ENCODE measurements around the gene USP25. TPM values are rescaled to one million over a fixed set of nuclear protein-coding genes. Genes with fewer than 3 reads are reported as not detected.

USP25 gene
- polyA plus RNA-seq, 3 donors, result 54.3 to 63.7 (median 63.2) TPM

DNA sequence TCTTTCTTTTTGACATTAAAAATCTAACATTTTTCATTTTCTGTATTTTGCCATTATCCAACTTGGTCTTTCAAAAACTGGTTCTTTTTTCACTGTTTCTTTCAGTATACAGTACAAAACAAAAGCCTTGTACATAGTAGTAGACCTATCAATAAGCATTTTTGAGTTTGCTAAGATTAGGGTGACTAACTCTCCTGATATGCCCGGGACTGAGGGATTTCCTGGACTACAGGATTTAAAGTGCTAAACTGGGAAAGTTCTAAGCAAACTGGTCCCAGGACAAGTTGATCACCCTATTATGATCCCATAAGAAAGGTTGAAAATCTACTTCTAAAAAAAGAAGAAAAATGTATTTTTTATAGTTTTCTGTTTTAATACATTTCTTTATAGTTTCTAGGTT lies 120.9 kb downstream of the USP25 start:
- DNase-seq (ENCODE audit: low read depth in 3 of 3, low spot score in 2 of 3), result no peak

GRCh38 chr21:15852146-15852545 lies 122.4 kb downstream of the USP25 start:
- DNase-seq (ENCODE audit: low read depth in 3 of 3, low spot score in 2 of 3), result no peak

GRCh38 chr21:15853126-15853525 lies 123.3 kb downstream of the USP25 start:
- no peak for DNase-seq (ENCODE audit: low read depth in 3 of 3, low spot score in 2 of 3)

DNA sequence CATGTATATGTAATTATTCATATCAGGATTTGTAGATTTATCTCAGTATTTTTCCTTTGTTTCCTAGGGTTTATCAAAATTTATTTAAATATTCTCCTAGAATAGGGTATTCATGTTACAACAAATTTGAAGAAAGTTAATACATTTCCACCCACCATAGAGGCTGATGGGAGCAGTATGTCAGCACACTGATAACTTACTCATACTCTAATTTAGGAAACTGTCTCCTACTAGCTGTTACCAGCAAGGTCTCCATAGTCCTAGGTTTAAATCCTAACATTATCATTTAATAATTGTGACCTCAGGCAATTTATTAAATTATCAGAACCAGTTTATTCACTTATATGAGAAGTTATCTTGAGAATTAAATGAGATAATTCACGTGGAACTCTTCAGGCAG lies 127.0 kb downstream of the USP25 start:
- DNase-seq (ENCODE audit: low read depth in 3 of 3, low spot score in 2 of 3), result no peak

GRCh38 chr21:15857740-15858139 lies 128.0 kb downstream of the USP25 start:
- no peak for DNase-seq (ENCODE audit: low read depth in 3 of 3, low spot score in 2 of 3)

- no peak for DNase-seq (ENCODE audit: low read depth in 3 of 3, low spot score in 2 of 3)
Measured at GRCh38 chr21:15860541-15860940, 130.8 kb downstream of the USP25 start.

DNA sequence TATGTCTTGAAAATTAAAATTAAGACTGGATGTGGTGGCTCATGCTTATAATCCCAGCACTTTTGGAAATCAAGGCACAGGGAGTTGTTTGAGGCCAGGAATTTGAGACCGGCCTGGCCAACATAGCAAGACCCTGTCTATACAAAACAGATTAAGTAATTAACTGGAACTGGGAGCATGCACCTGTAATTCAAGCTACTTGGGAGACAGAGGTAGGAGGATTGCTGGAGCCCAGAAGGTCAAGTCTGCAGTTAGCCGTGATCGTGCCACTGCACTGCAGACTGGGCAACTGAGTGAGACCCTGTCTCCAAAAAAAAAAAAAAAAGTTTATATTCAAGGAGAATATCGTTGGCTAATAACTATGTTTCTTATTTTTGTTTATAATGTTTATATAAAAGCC lies 139.2 kb downstream of the USP25 start:
- no peak for DNase-seq (ENCODE audit: low read depth in 3 of 3, low spot score in 2 of 3)

- DNase-seq (ENCODE audit: low read depth in 3 of 3, low spot score in 2 of 3), result no peak
Measured at GRCh38 chr21:15870819-15871218, 141.0 kb downstream of the USP25 start.

DNA sequence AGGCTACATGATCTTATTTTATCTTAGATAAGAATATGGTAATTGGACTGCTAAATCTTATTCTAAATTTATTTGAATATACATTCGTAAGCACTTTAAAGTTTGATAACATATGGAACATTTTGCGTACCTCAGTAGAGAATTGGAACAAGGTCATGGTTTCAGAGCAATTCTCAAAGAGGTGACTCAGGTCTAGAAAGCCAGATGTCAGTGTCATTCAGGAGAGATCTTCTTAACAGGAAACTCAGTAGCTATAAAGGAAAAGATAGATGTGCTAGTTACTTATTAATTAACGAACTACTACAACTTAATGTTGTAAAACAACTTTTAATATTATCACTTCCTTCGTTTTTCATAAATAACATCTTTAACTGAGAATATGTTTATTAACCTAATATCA lies 142.5 kb downstream of the USP25 start:
- no peak for DNase-seq (ENCODE audit: low read depth in 3 of 3, low spot score in 2 of 3)

- DNase-seq (ENCODE audit: low read depth in 3 of 3, low spot score in 2 of 3), result no peak
Measured at GRCh38 chr21:15874615-15875014, 144.8 kb downstream of the USP25 start.

- DNase-seq (ENCODE audit: low read depth in 3 of 3, low spot score in 2 of 3), result no peak
Measured at GRCh38 chr21:15875286-15875685, 145.5 kb downstream of the USP25 start.

- no peak for DNase-seq (ENCODE audit: low read depth in 3 of 3, low spot score in 2 of 3)
Measured at GRCh38 chr21:15893902-15894301, 164.1 kb downstream of the USP25 start.

- no peak for DNase-seq (ENCODE audit: low read depth in 3 of 3, low spot score in 2 of 3)
Measured at GRCh38 chr21:15894596-15894995, 164.8 kb downstream of the USP25 start.

DNA sequence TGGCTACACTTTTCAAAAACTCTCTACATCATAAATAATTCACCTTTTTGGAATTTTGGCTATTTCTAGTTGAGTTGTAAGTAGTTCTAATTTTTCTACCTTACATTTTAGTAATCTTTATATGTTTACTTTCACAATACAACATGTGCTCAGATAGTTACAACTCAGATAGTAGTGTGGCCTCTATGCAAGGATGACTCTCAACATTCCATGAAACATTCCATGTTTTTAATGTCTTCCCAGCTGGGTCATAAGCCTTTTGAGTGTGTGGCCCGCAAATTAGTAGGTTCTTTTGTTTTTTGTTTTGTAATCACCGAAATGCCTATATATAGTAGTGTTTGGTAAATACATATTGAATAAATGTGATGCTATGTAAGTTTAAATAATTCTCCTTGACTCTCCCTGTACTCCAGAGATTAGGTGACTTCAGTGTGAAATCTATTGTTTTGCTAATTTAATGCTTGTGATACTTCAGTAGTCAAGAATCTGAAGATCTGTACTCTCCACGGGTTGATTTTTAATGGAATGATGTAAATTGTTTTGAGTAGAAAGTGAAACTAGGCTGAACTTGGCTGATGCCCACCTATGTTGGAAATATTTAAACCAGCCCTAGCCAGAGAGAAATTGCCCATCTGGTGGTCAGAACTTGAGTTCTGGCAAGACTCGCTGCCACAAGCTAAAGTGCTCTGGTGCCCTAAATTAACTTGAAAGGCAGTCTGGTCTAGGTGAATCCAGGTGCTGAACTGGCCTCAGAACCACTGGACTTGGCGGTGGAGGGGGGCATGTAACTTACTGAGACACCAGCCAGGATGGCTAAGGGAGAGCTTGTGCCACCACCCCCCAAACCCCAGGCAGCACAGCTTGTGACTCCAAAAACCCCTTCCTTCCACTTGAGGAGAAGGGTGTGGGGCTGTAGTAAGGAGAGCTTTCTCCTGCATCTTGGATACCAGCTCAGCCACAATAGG lies 165.6 kb downstream of the USP25 start:
- no peak for DNase-seq (ENCODE audit: low read depth in 3 of 3, low spot score in 2 of 3)

- no peak for DNase-seq (ENCODE audit: low read depth in 3 of 3, low spot score in 2 of 3)
Measured at GRCh38 chr21:15896501-15896900, 166.7 kb downstream of the USP25 start.

DNA sequence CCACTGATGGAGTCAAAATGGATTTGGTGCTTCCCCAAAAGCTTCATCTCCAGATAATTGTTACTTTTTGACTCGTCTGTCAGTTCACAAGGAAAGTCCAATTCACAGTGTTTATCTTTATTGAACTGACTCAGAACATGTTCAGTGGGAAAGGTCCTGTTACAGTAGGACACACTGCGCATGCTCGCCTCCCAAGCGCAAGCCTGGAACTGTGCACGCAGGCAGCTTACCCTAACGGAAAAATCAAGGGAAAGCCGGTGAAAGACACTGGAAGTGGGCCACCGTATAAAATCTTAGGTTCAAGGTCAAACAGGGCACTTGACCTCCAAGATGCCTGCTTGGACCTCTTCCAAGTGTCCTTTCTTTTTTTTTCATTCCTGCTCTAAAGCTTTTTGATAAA lies 174.6 kb downstream of the USP25 start:
- DNase-seq (ENCODE audit: low read depth in 3 of 3, low spot score in 2 of 3), result no peak

- no peak for DNase-seq (ENCODE audit: low read depth in 3 of 3, low spot score in 2 of 3)
Measured at GRCh38 chr21:15908187-15908586, 178.4 kb downstream of the USP25 start.

DNA sequence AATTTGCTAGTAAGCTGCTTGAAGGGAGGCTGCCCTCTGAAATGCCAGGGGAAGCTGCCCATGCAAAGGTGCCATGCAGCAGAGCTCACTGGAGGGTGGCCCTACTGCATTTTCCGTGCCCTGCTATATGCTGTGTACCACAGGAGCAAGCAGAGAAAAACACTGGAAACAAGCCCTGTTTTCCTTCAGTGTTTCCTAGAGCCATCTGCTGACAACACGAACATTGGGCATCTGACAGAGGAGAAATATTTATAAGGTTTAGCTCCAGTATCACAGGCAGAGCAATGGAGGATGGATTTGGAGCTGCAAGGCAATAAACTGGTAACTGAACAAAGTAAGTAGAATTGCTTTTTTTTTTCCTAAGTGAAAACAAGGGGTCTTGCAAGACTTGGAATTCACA lies 198.4 kb downstream of the USP25 start:
- no peak for DNase-seq (ENCODE audit: low read depth in 3 of 3, low spot score in 2 of 3)

DNA sequence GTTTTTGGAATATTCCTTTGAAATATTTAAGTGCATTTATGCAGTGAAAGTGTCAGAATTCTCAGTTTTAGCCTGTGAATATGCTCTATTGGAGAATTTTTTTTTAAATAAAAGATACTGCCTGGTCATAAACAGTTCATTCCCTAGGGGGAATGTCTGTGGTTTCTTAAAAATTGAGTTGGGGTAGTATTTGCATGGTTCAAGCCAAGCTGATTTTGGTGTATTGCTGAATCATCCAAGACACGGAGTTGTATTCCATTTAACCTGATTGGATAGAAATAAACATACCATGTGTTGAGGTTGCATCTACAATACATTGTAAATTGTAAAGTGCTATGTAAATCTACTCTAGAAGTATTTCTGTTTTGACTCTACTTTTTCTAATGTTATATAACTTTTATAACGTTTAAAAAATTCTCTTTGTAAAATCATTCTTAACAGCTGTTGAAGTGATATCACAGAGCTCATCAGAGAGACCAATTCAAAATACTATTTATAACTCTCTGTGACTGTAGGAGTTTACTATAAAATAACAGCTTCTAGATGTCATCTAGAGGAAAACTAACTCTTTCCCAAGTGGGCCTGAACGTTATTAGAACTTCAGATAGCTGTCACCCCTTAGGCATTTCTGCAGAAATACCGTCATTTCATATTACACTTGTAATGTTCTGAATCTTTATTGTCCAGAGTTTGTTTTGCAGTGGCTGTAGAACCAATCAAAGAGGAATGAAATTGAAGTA lies 199.1 kb downstream of the USP25 start:
- no peak for DNase-seq (ENCODE audit: low read depth in 3 of 3, low spot score in 2 of 3)

DNA sequence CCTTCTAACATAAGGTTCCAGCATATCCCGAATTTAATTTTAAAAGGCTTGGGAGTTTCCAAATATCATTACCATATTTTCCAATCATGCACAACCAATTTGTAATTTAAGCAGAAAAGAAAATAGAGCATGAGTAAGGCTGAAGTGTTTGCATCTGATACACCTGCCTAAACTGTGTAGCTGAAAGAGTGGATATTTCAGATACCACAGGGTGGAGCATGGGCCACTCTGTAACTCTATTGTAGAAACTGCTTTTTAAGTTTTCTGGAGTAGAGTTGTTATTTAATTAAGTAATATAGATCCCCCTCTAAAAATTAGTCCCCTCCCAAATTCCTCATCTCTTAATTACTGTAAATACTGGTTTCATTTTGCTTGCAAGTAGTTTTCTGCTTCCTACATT lies 199.8 kb downstream of the USP25 start:
- no peak for DNase-seq (ENCODE audit: low read depth in 3 of 3, low spot score in 2 of 3)
